Measurements from ENCODE around the gene TPT1.

DNA sequence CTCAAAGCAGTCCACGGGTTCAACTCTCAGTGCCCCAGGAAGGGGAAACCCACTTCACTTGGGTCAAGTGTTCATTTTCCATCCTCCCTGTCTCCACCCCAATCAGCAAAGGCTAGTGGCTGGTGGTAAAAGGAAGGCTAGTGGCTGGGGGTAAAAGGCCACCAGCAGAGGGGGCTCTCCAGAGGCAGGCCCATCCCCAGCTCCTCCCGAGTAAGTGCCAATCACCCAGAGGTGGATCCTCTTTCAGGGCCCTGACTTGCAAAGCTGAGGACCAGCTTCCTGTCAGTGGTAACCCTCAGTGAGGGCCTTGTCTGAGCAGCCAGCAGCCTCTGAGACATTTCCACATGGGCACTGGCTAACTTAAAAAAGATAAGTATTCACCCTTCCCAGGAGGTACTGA, 22.0 kb upstream of the TPT1 start:
- TF ChIP-seq, protein P1, sequence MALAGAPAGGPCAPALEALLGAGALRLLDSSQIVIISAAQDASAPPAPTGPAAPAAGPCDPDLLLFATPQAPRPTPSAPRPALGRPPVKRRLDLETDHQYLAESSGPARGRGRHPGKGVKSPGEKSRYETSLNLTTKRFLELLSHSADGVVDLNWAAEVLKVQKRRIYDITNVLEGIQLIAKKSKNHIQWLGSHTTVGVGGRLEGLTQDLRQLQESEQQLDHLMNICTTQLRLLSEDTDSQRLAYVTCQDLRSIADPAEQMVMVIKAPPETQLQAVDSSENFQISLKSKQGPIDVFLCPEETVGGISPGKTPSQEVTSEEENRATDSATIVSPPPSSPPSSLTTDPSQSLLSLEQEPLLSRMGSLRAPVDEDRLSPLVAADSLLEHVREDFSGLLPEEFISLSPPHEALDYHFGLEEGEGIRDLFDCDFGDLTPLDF (CRISPR knock-in tag; IDR thresholded peaks at IDR 0.05), result no peak
- TF ChIP-seq ZNF34 (CRISPR knock-in tag; IDR thresholded peaks at IDR 0.05; ENCODE audit: borderline replicate concordance), result no peak
- TF ChIP-seq, protein P2, sequence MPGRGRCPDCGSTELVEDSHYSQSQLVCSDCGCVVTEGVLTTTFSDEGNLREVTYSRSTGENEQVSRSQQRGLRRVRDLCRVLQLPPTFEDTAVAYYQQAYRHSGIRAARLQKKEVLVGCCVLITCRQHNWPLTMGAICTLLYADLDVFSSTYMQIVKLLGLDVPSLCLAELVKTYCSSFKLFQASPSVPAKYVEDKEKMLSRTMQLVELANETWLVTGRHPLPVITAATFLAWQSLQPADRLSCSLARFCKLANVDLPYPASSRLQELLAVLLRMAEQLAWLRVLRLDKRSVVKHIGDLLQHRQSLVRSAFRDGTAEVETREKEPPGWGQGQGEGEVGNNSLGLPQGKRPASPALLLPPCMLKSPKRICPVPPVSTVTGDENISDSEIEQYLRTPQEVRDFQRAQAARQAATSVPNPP (CRISPR knock-in tag; IDR thresholded peaks at IDR 0.05), result no peak
- TF ChIP-seq, protein P3, sequence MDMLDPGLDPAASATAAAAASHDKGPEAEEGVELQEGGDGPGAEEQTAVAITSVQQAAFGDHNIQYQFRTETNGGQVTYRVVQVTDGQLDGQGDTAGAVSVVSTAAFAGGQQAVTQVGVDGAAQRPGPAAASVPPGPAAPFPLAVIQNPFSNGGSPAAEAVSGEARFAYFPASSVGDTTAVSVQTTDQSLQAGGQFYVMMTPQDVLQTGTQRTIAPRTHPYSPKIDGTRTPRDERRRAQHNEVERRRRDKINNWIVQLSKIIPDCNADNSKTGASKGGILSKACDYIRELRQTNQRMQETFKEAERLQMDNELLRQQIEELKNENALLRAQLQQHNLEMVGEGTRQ (IDR thresholded peaks at IDR 0.05; ENCODE audit: low read depth, low read length), result no peak
- TF ChIP-seq, protein P3 (CRISPR knock-in tag; IDR thresholded peaks at IDR 0.05; ENCODE audit: borderline replicate concordance), result no peak
- TF ChIP-seq, protein P4, sequence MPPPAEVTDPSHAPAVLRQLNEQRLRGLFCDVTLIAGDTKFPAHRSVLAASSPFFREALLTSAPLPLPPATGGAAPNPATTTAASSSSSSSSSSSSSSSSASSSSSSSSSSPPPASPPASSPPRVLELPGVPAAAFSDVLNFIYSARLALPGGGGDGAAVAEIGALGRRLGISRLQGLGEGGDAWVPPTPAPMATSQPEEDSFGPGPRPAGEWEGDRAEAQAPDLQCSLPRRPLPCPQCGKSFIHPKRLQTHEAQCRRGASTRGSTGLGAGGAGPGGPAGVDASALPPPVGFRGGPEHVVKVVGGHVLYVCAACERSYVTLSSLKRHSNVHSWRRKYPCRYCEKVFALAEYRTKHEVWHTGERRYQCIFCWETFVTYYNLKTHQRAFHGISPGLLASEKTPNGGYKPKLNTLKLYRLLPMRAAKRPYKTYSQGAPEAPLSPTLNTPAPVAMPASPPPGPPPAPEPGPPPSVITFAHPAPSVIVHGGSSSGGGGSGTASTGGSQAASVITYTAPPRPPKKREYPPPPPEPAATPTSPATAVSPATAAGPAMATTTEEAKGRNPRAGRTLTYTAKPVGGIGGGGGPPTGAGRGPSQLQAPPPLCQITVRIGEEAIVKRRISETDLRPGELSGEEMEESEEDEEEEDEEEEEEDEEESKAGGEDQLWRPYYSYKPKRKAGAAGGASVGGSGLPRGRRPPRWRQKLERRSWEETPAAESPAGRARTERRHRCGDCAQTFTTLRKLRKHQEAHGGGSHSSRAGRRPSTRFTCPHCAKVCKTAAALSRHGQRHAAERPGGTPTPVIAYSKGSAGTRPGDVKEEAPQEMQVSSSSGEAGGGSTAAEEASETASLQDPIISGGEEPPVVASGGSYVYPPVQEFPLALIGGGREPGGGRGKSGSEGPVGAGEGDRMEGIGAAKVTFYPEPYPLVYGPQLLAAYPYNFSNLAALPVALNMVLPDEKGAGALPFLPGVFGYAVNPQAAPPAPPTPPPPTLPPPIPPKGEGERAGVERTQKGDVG (CRISPR knock-in tag; IDR thresholded peaks at IDR 0.05; ENCODE audit: borderline replicate concordance), result no peak
- TF ChIP-seq, protein P5, sequence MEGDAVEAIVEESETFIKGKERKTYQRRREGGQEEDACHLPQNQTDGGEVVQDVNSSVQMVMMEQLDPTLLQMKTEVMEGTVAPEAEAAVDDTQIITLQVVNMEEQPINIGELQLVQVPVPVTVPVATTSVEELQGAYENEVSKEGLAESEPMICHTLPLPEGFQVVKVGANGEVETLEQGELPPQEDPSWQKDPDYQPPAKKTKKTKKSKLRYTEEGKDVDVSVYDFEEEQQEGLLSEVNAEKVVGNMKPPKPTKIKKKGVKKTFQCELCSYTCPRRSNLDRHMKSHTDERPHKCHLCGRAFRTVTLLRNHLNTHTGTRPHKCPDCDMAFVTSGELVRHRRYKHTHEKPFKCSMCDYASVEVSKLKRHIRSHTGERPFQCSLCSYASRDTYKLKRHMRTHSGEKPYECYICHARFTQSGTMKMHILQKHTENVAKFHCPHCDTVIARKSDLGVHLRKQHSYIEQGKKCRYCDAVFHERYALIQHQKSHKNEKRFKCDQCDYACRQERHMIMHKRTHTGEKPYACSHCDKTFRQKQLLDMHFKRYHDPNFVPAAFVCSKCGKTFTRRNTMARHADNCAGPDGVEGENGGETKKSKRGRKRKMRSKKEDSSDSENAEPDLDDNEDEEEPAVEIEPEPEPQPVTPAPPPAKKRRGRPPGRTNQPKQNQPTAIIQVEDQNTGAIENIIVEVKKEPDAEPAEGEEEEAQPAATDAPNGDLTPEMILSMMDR (CRISPR knock-in tag; IDR thresholded peaks at IDR 0.05), result peak; percentile 60
- TF ChIP-seq, protein P6, sequence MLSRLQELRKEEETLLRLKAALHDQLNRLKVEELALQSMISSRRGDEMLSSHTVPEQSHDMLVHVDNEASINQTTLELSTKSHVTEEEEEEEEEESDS (CRISPR knock-in tag; IDR thresholded peaks at IDR 0.05; ENCODE audit: borderline replicate concordance), result no peak
- TF ChIP-seq, protein P7, sequence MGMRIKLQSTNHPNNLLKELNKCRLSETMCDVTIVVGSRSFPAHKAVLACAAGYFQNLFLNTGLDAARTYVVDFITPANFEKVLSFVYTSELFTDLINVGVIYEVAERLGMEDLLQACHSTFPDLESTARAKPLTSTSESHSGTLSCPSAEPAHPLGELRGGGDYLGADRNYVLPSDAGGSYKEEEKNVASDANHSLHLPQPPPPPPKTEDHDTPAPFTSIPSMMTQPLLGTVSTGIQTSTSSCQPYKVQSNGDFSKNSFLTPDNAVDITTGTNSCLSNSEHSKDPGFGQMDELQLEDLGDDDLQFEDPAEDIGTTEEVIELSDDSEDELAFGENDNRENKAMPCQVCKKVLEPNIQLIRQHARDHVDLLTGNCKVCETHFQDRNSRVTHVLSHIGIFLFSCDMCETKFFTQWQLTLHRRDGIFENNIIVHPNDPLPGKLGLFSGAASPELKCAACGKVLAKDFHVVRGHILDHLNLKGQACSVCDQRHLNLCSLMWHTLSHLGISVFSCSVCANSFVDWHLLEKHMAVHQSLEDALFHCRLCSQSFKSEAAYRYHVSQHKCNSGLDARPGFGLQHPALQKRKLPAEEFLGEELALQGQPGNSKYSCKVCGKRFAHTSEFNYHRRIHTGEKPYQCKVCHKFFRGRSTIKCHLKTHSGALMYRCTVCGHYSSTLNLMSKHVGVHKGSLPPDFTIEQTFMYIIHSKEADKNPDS (CRISPR knock-in tag; IDR thresholded peaks at IDR 0.05), result no peak
- TF ChIP-seq JUND (CRISPR knock-in tag; IDR thresholded peaks at IDR 0.05), result no peak

Data from HepG2 (cell line).